ENCODE measurements around the gene DCAF4L1.
A peak's percentile ranks its signal among the peaks of the same experiment; 100 is the strongest.

Gene DCAF4L1

GRCh38 chr4:41990365-41991111 is 9.0 kb downstream of the DCAF4L1 start, which contains the start of gene SLC30A9:
Gene SLC30A9 (plus strand): TSS chr4:41990530. CDS start chr4:41990652, 122 bp downstream.
- peak; percentile 85 to 86 for DNase-seq (ENCODE audit: low read depth in 2 of 2)

DNA sequence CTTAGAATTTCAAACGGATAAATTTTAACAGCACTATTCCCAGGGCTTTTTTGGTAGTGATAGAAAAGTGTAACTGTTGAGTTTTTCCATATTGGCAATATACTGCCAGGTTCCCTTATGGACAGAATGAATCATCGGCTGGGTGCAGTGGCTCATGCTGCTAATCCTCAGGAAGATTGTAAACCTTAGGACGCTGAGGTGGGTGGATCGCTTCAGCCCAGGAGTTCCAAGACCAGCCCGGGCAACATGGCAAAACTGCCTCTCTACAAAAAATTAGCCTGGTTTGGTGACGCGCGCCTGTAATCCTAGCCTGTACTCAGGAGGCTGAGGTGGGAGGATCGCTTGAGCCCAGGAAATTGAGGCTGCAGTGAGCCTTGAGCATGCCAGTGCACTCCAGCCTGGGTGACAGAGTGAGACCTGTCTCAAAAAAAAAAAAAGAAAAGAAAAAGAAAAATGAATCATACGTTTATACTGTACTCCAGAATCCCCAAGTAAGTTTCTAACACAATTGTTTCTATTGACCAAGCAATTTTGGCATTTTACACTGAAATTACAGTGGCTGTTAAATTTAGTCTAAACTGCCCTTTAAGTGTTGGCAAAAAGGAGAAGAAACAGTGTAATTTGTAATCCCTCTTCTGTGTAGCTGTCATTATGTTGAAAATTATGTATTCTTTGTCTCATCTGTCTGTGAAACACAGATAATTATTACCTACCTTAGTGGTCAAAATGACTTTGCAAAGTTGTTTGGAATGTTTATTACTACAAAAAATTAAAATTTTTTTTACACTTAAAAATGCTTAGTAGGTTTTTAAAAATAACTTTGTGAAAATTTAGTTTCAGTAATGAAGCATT is 10.6 kb downstream of the DCAF4L1 start:
- no peak for DNase-seq (ENCODE audit: low read depth in 2 of 2)

DNA sequence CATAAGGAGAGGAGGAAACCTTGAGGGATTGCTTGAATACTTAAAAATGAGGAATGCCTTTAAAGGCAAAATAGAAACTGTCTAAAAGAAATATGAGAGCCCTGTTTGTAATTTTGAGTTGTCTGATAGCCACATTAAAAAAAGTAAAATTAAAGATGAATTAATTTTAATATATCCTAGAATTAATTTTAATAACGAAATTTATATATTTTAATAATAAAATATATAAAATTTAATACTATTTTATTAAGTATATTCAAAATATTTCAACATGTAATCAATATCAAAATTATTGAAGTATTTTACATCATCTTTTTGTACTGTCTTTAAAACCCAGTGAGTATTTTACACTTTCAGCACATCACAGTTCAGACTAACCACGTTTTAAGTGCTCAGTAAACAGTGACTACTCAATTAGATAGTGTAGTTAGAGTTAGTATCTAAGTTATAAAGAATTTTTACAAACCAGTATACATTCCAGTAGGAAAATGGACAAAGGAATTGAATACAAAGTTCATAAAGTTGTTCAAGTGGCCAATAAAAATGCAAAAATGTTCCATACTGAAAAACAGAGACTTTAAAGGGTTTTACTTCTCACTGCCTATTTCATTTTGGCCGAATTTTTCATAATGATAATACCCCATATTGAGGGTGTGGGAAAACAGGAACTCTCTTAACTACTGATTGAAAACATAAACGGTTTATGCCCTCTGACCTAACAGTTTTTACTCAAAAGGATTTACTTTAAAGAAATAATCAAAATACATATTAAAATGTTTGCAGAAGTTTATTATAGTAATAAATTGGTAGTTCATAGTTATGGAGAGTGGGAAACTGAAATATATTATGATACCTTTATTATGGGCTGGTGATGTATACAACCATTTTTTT is 11.7 kb downstream of the DCAF4L1 start:
- no peak for DNase-seq (ENCODE audit: low read depth in 2 of 2)

- no peak for DNase-seq (ENCODE audit: low read depth in 2 of 2)
Measured at GRCh38 chr4:41994461-41994985, 13.0 kb downstream of the DCAF4L1 start.

- no peak for DNase-seq (ENCODE audit: low read depth in 2 of 2)
Measured at GRCh38 chr4:41998019-41998418, 16.5 kb downstream of the DCAF4L1 start.

- DNase-seq (ENCODE audit: low read depth in 2 of 2), result no peak
Measured at GRCh38 chr4:41999321-41999720, 17.8 kb downstream of the DCAF4L1 start.

DNA sequence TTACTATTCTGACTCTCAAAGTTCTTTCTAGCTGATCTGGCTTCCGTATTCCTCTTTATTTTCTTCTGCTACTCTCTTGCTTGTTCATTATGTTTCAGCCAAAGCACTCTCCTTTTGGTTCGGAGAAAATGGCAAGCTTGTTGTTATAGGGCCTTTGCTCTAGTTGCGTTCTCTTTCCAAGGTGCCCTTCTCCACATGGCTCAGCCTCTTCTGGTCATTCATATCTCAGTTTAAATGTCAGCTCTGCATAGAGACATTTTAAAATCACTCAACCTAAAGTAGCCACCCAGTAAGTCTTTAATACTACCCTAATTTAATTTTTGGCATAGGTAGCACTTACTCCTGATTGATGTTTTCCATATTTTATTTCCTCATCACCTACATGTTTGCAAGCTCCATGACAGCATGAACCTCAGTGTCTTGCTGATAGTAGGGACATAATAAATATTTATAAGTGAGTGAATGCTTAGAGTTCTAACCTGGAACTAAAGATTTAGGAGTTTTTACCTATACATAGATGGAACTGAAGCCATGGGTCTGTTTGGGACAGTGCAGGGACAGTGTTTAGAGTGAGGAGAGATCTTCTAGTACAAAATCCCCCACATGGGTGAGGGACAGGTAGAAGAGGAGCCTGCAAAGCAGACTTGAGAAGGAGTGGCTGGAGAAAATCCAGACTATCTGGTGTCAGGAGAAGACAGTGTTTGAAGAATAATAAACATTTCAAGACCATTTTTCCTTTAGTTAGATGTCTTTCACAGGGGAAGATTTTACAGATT is 26.6 kb downstream of the DCAF4L1 start:
- no peak for DNase-seq (ENCODE audit: low read depth in 2 of 2)

DNA sequence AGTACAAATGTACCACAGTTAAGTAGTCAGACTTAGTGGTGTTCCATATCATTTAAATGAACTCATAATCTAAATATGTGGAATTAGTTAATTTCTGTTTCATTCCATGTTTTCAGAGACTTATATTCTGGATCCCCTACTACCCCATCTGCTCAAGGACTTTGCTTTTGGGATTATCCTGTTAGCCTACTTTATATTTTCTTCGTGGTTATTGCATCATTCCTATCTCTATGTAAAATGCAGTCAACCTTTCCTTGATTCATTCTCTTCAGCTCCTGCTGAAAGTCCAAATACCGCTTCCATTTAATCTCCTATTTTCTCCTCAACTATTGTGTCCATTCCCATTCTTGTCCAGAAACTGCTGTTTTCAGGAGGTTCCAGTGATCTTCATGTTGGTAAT is 33.9 kb downstream of the DCAF4L1 start:
- no peak for DNase-seq (ENCODE audit: low read depth in 2 of 2)

GRCh38 chr4:42018451-42018850 is 36.9 kb downstream of the DCAF4L1 start:
- no peak for DNase-seq (ENCODE audit: low read depth in 2 of 2)
